Mammary epithelial cell (primary cell): ENCODE results near the gene PLEKHM1.

ENCODE experiments used
- EZH2 ChIP-seq: IDR thresholded peaks from 2 replicates; pipeline ENCODE4 v1.6.1; 2012; ENCODE audit warnings: low read length, inconsistent platforms, borderline replicate concordance
- TF ChIP-seq, protein P1 (sequence below), 2 donors: IDR thresholded peaks in 1 of 2; conservative IDR thresholded peaks in 1 of 2; 2 replicates each; pipeline ENCODE4 v1.5.1; 2011 to 2012; ENCODE audit warnings: inconsistent platforms in 2 of 2, low read length in 2 of 2, mild to moderate bottlenecking in 2 of 2, control low read depth in 1 of 2, low read depth in 1 of 2; ENCODE audit not compliant: insufficient read depth in 1 of 2; ENCODE audit errors: extremely low read depth in 1 of 2

GRCh38 chr17:45451131-45451530 lies 39.4 kb downstream of the PLEKHM1 start:
- TF ChIP-seq, protein P1, sequence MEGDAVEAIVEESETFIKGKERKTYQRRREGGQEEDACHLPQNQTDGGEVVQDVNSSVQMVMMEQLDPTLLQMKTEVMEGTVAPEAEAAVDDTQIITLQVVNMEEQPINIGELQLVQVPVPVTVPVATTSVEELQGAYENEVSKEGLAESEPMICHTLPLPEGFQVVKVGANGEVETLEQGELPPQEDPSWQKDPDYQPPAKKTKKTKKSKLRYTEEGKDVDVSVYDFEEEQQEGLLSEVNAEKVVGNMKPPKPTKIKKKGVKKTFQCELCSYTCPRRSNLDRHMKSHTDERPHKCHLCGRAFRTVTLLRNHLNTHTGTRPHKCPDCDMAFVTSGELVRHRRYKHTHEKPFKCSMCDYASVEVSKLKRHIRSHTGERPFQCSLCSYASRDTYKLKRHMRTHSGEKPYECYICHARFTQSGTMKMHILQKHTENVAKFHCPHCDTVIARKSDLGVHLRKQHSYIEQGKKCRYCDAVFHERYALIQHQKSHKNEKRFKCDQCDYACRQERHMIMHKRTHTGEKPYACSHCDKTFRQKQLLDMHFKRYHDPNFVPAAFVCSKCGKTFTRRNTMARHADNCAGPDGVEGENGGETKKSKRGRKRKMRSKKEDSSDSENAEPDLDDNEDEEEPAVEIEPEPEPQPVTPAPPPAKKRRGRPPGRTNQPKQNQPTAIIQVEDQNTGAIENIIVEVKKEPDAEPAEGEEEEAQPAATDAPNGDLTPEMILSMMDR (conservative IDR thresholded peaks at IDR 0.05 in 1 of 2, IDR thresholded peaks at IDR 0.05 in 1 of 2; ENCODE audit: extremely low read depth in 1 of 2, insufficient read depth in 1 of 2, low read depth in 1 of 2, low read length in 2 of 2), result no peak
- TF ChIP-seq EZH2, result no peak
